Upper lobe of left lung (tissue), 6 donors: Measurements from ENCODE around the gene UBXN10. TPM values are rescaled to one million over a fixed set of nuclear protein-coding genes. Genes with fewer than 3 reads are reported as not detected.

Source experiments
- ATAC-seq, 2 donors: fragments of 200-7000 bp; cut with Tn5 transposase; one replicate each; pipeline ENCODE4 v1.9.1; 2022; ENCODE audit warnings: mild to moderate bottlenecking in 2 of 2, moderate library complexity in 2 of 2; ENCODE audit not compliant: low FRiP score in 2 of 2
- DNase-seq, 2 donors: peaks; one replicate each; pipeline ENCODE4 v3.0.0-alpha.2; 2019 to 2020
- H3K27ac ChIP-seq, 4 donors: fragments of 200-600 bp; sonication (generic); one replicate each; pipeline ENCODE4 v1.5.1; 2016 to 2019
- H3K27me3 ChIP-seq, 4 donors: fragments of 200-600 bp; sonication (generic); one replicate each; pipeline ENCODE4 v1.5.1; 2017 to 2019
- H3K36me3 ChIP-seq, 4 donors: fragments of 200-600 bp; sonication (generic); one replicate each; pipeline ENCODE4 v1.5.1; 2016 to 2019
- H3K4me1 ChIP-seq, 4 donors: fragments of 200-600 bp; sonication (generic); one replicate each; pipeline ENCODE4 v1.5.1; 2018 to 2019
- H3K4me3 ChIP-seq, 4 donors: fragments of 200-600 bp; sonication (generic); one replicate each; pipeline ENCODE4 v1.5.1; 2017 to 2019; ENCODE audit warnings: mild to moderate bottlenecking in 2 of 4, moderate library complexity in 1 of 4
- H3K9me3 ChIP-seq, 4 donors: fragments of 200-600 bp; sonication (generic); one replicate each; pipeline ENCODE4 v1.5.1; 2018 to 2019
- EP300 ChIP-seq, 4 donors: sonication (generic); formaldehyde crosslinking; IDR thresholded peaks; one replicate each; pipeline ENCODE4 v1.5.1; 2017; ENCODE audit warnings: antibody characterized with exemption in 4 of 4, control low read depth in 2 of 4
- POLR2A ChIP-seq, 4 donors: fragments of 450-650 bp; IDR thresholded peaks; one replicate each; pipeline ENCODE4 v1.5.1; 2016 to 2017; ENCODE audit warnings: antibody characterized with exemption in 4 of 4, mild to moderate bottlenecking in 2 of 4
- POLR2AphosphoS5 ChIP-seq, 2 donors: sonication (generic); formaldehyde crosslinking; IDR thresholded peaks; one replicate each; pipeline ENCODE4 v1.5.1; 2017; ENCODE audit warnings: antibody characterized with exemption in 2 of 2
- WGBS, 2 donors: methylation state at CpG; one replicate each; pipeline ENCODE4 v1.1.5; 2017 to 2018; 5-methylcytosine and 5-hydroxymethylcytosine counted together
- total RNA-seq, 6 donors: library from RNA; depleted of rRNA in 4 of 6; stranded (reverse); fragments of >200 nt in 4 of 6; gene quantifications; one replicate each; pipeline versions ENCODE4 v1.1.0 to v1.2.1, GENCODE V29; 2016 to 2021
- TF ChIP-seq, protein P1 (sequence below), 6 experiments: fragments of 450-650 bp in 4 of 6; fragments of 200-600 bp in 2 of 6; sonication (generic) in 2 of 6; IDR thresholded peaks; one replicate each; pipeline ENCODE4 v1.5.1; 2016 to 2019; ENCODE audit warnings: antibody characterized with exemption in 6 of 6
- donor health status: DM: no; HTN: no; CAD: no; lungs with moderate emphysema.
- donor health status: DM: no; HTN: yes; CAD: no; lungs with severe emphysema.

The UBXN10 gene
- total RNA-seq, 6 donors from 2014 or later: 0.86 to 29.8 (median 6.5) TPM

DNA sequence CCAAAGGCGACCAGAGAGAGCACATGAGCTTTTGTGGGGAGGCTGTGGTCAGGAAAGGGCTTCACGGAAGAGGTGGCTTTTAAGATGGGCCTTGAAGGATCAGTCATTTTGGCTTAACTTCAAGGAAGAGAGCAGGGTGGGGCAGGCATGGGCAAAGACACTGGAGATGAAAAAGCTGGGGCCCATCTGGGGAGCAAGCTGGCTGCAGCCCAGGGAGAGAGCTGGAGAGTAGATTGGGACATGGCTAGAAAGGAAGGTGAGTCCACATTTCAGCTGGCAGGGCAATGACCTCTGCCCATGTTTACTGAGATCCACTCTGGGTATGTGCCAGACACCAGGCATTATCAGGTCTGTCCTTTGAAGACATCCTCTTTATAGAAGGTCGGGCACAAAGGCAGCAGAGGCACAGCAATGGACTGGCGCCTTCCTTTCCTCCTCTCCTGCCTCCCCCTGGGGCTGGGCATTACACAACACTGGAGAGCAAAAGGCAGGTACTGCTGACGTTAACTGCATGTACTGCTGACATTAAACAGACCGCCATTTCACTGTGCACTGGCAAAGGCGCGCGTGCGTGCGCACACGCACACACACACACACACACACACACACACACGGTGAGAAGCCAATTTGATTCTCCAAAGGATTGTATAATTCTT, 2.2 kb upstream of the UBXN10 start:
- no peak for DNase-seq
- peaks cover 0 to 4% (median 0%) of the 10 kb centered on the region in 4 donors for H3K27me3 ChIP-seq
- H3K27ac ChIP-seq: no peak overlapping the region
- no peak overlapping the region for H3K4me3 ChIP-seq
- 80 to 83% methylated on average over 13 of the region's 13 CpGs for WGBS, 2 donors
- H3K9me3 ChIP-seq: no peaks in the 10 kb centered on the region
- H3K4me1 ChIP-seq: peaks cover 16 to 36% (median 29%) of the 10 kb centered on the region in 4 donors
- no peak for TF ChIP-seq POLR2AphosphoS5 (IDR thresholded peaks at IDR 0.05)
- TF ChIP-seq, protein P1, sequence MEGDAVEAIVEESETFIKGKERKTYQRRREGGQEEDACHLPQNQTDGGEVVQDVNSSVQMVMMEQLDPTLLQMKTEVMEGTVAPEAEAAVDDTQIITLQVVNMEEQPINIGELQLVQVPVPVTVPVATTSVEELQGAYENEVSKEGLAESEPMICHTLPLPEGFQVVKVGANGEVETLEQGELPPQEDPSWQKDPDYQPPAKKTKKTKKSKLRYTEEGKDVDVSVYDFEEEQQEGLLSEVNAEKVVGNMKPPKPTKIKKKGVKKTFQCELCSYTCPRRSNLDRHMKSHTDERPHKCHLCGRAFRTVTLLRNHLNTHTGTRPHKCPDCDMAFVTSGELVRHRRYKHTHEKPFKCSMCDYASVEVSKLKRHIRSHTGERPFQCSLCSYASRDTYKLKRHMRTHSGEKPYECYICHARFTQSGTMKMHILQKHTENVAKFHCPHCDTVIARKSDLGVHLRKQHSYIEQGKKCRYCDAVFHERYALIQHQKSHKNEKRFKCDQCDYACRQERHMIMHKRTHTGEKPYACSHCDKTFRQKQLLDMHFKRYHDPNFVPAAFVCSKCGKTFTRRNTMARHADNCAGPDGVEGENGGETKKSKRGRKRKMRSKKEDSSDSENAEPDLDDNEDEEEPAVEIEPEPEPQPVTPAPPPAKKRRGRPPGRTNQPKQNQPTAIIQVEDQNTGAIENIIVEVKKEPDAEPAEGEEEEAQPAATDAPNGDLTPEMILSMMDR (IDR thresholded peaks at IDR 0.05): no peak
- TF ChIP-seq EP300 (IDR thresholded peaks at IDR 0.05): no peak
- no peak for TF ChIP-seq POLR2A (IDR thresholded peaks at IDR 0.05)
- no peaks in the 10 kb centered on the region for H3K36me3 ChIP-seq
- no peak for ATAC-seq

DNA sequence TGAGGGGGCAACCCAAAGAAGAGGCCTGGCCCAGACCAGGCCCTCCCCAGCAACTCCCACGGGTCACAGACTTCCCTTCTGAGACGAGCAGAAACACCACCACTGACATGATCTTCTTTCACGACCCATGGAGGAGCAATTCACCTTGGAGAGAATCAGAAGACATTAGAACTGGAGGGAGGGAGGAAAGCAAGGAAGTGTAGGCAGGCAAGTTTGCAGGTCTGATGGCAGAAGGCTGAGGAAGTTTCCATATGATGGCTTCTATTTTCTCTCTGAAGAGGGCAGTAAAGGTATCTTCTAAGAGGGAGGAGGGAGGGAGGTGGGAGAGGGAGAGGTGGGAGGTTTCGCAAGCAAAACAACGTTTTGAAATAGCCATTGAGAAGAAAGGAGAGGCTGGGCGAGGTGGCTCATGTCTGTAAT, 1.4 kb upstream of the UBXN10 start:
- no peak overlapping the region for H3K4me3 ChIP-seq
- TF ChIP-seq POLR2AphosphoS5 (IDR thresholded peaks at IDR 0.05) (no peak), POLR2A (IDR thresholded peaks at IDR 0.05) (no peak)
- DNase-seq (no peak), ATAC-seq (no peak)
- H3K27ac ChIP-seq: no peak overlapping the region
- peaks cover 16 to 36% (median 29%) of the 10 kb centered on the region in 4 donors for H3K4me1 ChIP-seq
- H3K9me3 ChIP-seq: no peaks in the 10 kb centered on the region
- H3K27me3 ChIP-seq: peaks cover 0 to 4% (median 0%) of the 10 kb centered on the region in 4 donors
- no peaks in the 10 kb centered on the region for H3K36me3 ChIP-seq
- WGBS, 2 donors: 56 to 70% methylated on average over 6 of the region's 6 CpGs

DNA sequence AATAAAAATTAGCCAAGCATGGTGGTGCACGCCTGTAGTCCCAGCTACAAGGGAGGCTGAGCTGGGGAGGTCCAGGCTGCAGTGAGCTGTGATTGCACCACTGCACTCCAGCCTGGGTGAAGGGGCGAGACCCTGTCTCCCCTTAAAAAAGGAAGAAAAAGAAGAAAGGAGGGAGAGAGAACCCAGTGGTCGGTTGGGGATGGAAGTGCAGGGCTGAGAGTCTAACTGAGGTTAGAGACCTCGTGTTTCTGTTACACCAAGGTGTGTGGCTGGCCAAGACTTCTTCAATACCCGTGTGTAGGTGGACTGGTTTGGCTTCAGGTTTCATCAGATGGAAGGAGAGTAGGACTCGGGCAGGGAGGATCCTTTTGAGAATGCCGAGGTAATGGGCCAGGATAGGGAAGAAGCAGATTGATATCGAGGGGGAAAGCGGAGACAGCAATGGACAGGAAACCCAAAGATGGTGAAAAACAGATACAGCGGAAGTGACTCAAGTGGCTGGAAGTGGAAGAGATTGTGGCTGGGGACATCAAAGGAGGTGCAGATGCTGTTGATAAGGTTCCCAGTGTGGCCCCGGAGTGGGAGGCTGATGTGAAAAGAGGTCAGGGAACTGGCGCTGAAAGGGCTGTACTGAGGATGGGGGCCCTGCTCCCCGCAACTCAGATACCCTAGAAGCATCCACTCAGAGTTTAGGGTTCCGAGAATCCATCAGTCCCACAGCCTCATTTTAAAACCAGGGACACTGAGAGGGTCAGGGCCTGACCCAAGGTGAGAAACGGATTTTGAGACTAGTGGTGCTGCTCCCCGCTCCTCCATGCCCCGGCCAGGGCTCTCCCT, 681 bp upstream of the UBXN10 start:
- peaks cover 0 to 4% (median 0%) of the 10 kb centered on the region in 4 donors for H3K27me3 ChIP-seq
- no peak for DNase-seq
- TF ChIP-seq EP300 (IDR thresholded peaks at IDR 0.05) (no peak), POLR2A (IDR thresholded peaks at IDR 0.05) (no peak), POLR2AphosphoS5 (IDR thresholded peaks at IDR 0.05) (no peak)
- TF ChIP-seq, protein P1 (IDR thresholded peaks at IDR 0.05): no peak
- H3K4me1 ChIP-seq: peaks cover 16 to 36% (median 29%) of the 10 kb centered on the region in 4 donors
- WGBS, 2 donors: 44 to 59% methylated on average over 14 to 16 of the region's 17 CpGs
- H3K36me3 ChIP-seq: no peaks in the 10 kb centered on the region
- ATAC-seq: no peak
- H3K4me3 ChIP-seq: peak overlapping the region in 3 of 4 donors; percentile 41 to 61 (median 52)
- no peaks in the 10 kb centered on the region for H3K9me3 ChIP-seq
- peak overlapping the region; percentile 35 to 67 (median 54) for H3K27ac ChIP-seq

DNA sequence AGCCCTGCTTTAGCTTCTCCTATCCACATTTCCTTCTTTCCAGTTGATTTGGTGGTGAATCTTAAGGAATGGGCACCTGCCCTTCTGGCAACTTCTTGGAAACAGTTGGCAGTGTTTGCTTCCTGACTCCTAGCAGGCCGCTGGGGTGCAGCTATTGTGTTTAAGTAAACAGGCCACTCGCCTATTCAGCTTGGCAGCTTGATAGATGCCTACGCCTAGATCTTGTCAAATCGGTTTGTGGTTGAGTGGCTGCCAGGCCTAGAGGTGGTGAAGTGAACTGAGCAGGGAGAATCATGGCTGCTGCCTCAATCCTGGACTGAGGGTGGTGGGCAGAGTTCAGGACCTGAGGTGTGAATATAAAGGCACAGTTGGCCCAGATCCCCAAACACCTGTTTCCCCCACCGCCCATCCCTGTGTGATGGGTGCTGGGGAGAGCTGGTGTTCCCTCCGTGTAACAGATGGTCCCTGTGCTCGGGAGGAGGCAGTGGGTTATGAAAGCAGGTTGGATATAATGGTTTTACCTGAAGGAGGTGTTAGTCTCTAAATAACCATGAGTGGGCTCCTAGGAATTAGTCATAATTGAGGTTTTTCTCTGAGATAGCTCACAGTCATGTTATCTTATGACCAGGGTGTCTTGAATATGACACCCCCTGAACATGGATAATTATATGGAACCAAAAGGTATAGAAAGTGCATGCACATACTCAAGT, 1.4 kb downstream of the UBXN10 start:
- Histone ChIP-seq H3K4me1 (peaks cover 16 to 36% (median 29%) of the 10 kb centered on the region in 4 donors), H3K36me3 (no peaks in the 10 kb centered on the region), H3K27me3 (peaks cover 0 to 4% (median 0%) of the 10 kb centered on the region in 4 donors), H3K27ac (peak overlapping the region in 3 of 4 donors; percentile 49 to 67 (median 59)), H3K4me3 (peak overlapping the region in 1 of 4 donors; percentile 61), H3K9me3 (no peaks in the 10 kb centered on the region)
- TF ChIP-seq POLR2AphosphoS5 (IDR thresholded peaks at IDR 0.05) (peak in 1 of 2 donors; percentile 58), POLR2A (IDR thresholded peaks at IDR 0.05) (no peak), EP300 (IDR thresholded peaks at IDR 0.05) (no peak)
- TF ChIP-seq, protein P1 (IDR thresholded peaks at IDR 0.05): peak in 3 of 6 experiments; percentile 17 to 38 (median 35)
- 48 to 58% methylated on average over 7 of the region's 7 CpGs for WGBS, 2 donors
- DNase-seq (peak in 1 of 2 donors; percentile 66), ATAC-seq (no peak)
